HL-60/S4 (cell line): ENCODE results near the gene PARVG.

Source experiments
- in situ Hi-C: fragments of 300-500 bp; cut with MboI; formaldehyde crosslinking; loops from 2 replicates; pipeline ENCODE4 v1.14.3; 2022; ENCODE audit warnings: low sequenced_read_pairs

Gene PARVG

DNA sequence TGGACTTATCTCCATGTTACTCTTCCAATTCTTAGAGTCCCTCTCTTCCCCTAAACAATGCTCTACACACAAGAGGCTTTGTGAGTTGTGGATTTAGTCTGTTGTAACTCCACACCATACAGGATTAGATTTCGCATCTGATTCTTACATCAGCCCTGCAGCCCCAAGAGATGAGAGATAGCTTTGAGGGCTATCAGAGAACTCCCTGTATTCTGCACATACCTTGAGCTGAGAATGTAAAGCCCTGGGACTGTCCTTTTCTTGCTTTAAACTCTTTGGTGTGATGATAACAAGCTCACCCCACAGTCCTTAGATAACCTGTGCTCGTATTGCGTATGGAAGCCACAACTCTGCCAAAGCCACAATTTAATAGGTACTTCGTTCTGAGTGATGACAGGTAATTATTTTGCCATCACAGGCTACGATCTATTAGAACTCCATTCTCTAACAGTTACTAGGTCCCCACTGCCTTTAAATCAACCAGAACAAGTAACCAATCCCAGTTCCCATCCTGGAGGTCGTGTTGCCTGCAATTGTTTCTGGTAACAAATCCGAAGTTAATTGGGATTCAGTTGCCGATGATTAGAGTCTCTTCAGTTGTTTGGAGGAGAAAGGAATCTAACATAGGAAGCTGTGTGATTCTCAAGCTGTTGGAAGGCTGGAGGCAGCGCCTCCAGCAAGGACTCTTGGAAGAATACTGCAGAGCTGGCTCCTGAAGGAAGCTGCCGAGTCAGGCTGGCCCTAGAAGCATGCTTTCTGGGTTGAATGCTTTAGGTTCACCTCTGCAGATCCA lies 1.3 kb upstream of the PARVG start:
- in situ Hi-C loops: no loop called here

DNA sequence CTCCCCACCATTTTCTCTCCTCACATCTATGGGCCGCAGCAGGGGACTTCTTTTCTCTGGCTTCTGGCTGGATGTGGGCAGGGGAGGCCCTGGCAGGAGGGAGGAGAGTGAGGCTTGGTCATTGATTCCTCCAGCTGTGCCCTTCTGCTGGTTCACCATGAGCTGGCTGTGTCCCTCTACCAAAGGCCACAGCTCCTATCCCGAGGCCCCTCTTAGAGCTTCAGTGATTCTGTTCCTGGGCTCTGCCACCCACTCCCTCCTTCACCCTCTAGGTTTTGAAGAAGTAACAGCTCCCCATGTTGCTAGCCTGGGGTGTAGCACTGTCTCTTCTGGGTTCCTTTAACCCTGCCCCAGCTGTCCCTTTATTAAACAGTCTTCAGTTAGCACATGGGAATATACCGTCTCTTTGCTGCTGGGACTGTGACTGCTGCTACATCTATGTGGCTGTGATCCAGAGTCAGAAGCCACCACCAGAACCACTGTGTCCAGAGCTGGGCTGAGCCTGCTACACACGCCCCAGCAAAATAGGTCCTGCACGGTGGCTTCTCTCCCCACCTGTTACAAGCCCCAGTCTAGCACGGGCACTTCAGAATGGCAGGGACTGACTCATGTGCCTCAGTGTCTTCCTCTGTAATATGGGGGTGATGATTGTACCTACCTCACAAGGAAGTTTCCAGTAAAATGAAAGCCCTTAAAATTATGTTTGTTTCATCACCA lies 578 bp upstream of the PARVG start:
- in situ Hi-C loops: no loop called here

DNA sequence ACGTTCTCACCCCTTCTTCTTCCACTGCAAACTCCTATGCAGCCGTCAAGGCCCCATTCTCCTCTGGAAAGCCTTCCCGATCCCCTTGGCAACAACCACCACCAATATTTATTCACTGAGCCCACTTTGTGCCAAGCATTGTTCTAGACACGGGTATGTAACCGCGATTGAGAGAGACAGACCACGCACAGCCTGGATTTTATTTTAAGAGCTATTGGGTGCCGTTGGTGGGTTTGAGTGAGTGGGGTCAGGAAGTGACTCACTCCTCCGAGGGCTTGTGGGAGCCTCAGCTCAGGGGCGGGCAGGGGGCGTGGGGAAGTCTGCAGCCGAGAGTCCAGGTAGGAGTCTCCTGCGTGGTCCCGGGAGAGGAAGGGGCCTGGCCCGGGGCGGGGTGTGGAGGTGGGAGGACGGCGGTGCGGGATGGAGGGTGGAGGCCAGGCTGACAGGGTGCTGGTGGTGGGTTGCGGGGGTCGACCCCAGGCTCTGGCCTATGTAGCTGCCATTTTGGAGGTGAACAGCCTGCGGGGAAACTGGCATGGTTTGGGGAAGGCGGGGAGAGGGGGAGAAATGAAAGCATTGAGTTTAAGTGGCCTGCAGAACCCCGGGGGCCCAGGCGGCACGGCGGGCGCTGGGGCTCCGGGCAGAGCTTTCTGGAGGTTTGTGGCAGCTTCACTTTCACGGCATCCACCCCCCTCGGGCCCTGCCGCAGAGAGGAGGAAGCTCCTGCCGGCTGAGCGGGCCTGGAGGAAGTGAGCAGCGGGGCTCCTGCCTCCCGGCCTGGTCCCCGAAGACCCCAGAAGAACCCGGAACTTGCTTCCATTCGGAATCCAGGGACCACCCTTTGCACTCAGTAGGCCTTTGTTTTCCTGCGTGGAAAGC lies 547 bp downstream of the PARVG start:
- in situ Hi-C loops: no loop called here

DNA sequence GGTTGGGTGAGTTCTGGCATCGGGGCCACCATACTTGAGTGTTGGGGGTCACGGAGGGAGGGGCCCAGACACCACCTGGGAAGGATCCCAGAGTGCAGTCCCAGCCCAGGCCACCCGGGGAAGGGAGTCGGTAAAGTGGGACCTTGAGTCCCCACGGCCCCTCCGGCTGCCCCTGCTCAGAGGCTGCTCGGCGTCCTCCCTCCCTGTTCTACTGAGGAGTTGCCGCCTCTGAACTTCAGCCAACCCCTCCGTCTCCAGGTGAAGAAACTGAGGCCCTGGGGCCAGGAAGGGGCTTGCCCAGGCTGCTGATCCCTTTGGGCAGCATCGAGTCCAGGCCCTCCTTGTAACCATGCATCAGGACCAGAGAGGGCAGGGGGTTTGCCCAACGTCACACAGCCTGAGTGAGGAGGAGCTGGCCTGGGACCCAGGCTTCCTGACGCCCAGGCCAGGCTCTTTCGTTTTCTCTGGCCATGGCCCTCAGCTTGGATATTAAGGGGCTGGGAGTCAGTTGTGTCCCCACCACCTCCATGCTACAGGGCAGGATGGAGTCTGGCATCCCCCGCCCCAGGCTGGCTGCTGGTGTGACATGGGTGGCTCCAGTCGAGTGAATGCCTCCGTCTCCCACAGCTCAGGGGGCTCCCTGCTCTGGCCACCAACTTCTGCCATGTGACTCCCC lies 1.3 kb downstream of the PARVG start:
- in situ Hi-C loops: no loop called here

DNA sequence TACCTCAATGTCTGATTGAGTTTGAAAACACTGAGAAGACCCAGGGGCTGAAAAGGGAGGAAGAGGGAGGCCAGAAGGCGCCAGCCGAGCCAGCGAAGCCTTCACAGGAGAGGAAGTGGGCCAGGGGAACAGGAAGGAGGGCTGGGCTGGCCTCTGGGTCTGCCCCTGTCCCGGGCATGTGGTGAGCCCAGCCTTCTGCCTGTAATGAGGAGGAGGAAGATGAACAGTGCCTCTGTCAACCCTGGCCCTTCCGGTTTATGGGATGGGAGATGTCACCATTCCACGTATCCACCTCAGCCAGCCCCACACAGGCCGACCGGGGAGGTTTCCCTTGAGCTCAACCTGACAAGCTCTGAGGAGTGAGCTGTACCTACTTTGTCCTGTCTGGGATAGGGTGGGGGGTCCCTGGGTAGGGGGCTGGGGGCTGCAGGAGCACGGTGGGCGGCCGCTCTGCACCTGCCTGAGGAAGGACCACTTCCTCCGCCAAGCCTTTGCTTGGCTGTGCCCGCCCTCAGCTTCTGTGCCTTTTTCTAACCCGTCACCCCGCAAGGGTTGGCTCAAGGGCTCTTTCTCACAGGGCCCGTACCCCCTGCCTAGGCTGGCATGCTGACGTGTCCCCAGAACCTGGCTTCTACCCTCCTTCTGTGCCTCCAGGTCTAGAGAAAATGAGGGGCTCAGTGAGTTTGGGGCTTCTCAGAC lies 2.0 kb downstream of the PARVG start:
- in situ Hi-C loops: no loop called here

DNA sequence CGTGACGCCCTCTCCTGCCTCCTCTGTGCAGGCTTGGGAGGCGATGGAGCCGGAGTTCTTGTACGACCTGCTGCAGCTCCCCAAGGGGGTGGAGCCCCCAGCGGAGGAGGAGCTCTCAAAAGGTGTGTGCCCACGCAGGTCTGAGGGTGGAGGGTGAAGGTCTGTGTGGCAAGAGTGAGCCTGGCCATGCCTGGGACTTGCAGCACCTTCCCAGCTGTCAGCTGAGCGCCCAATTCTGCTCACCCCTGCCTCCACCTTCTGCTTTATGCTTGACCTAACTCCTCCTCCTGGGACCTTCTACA lies 2.5 kb downstream of the PARVG start:
- in situ Hi-C loops: no loop called here

DNA sequence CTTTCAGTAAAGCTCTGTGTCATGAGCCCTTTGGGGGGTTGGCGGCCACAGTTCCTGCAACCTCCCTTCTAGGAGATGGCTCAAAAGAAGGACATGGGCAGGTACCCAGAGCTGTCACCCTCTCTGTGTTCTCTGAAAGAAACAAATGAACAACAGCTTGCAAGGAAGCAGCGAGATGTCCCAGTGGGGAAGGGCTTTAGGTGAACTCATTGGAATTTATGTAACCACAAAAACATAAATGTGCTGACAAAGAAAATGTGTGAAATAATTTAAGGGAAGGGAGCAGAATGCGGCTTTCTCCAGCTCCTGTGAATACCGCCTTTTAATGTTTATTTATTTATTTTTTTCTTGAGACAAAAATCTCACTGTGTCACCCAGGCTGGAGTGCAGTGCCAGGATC lies 3.3 kb downstream of the PARVG start:
- in situ Hi-C loops: no loop called here

DNA sequence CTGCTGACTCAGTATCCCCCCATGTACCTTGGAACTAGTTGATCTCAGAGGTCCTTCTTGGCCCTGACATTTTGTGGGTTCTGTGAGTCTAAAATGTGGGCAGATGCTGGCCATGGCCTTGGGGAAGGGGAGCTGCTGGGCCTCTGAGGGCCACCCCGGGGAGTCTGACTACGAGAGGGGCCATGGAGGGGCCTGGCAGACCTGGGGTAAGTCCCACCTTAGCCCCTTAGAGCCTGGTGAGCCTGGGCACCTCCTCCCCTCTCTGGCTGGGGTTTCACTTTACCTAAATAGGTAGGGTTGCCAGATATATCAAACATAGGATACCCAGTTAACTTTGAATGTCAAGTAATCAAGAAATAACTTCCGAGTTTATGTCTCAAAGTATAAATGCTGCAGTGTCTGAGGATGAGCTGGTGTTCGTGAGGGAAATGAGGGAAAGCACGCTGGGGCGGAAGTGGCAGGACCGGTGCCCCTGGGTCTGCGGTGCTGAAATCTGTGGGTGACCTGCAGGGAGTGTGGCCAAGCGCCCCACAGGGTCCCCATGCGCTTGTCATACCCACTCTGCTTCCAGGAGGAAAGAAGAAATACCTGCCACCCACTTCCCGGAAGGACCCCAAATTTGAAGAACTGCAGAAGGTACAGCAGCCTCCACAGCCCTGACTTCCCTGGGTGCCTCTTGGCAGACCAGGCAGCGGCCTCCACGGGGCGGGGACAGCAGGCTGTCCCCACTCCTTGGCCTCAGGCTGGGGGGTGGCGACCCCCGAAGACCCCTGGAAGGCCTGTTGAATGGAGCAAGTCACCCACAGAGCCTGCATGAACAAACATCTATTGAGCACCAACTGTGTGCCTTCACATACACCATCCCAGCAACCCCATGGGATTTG lies 4.8 kb downstream of the PARVG start:
- in situ Hi-C loops: no loop called here

DNA sequence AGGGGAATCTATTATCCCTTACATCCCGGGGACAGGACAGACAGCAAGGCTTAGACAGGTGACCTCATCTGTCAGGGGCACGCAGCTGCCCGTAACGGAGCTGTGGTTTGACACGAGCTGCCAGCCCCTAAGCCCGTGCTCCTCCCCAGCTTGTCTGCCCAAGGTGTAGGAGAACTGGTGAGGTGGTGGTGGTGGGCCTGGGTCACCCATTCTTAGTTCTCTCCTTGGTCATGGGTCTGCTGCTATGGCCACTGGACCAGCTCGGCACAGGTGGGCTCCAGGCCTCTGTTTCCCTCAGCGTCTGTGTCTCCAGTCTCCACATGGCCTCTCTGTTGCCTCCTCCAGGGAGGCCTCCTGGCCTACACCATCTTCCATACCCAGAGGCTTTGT lies 5.4 kb downstream of the PARVG start:
- in situ Hi-C loops: no loop called here

DNA sequence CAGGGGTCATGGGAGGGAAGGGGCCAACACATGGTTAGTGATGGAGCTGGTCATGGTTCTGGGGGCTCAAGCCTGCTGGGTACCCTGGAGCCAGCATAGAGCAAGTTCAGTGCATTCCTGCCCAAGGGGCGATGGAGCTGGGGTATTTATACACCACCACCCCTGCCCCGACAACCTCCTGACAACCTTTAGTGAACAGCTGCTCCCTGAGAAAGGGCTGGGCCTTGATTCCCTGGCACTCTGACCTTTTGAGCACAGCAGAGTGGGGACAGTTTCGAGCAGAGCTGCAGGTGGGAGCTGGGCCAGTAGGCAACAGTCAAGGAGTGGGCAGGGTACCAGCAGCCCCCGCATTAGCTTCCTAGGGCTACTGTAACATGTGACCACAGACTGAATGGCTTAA lies 6.0 kb downstream of the PARVG start:
- in situ Hi-C loops: no loop called here

DNA sequence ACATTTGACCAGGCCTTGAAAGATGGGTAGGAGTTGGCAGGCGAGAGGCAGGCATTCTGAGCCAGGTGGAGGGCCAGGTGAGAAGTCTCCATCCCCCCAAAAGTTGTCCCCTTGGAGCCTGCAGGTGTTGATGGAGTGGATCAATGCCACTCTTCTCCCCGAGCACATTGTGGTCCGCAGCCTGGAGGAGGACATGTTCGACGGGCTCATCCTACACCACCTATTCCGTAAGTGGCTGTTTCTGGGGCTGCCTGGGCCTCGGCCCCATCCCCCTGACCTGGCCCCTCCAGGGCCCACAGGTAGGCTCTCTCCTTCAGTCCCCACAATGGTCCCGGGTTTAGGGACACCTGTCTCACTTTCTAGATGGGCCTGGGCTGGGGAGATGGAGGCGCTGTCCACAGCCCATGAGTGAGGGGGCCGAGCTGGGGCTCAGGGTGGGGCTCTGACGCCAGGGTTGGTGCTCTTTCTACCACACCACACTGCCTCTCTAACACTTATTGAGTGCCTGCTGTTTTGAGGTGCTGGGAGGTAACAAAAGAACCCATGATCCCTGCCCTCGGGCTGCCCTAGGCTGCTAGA lies 7.0 kb downstream of the PARVG start:
- in situ Hi-C loops: no loop called here

DNA sequence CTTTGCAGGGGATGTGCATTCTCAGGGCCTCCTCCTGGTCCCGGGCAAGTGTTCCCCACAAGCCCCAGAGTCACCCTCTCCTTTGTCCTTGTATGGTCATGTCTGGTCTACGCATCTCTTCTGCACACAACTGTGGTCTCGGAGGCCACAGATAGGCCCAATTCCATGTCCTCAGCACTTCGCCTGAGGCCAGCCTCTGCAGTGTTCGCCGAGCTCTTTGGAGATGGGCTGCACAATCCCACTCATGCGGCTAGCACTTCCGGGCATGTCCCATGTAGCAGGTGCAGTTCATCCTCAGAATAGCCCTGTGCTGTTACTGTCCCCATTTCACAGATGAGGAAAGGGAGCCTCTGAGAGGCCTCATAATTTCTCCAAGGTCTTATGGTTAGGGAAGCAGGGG lies 7.6 kb downstream of the PARVG start:
- in situ Hi-C loops: no loop called here

DNA sequence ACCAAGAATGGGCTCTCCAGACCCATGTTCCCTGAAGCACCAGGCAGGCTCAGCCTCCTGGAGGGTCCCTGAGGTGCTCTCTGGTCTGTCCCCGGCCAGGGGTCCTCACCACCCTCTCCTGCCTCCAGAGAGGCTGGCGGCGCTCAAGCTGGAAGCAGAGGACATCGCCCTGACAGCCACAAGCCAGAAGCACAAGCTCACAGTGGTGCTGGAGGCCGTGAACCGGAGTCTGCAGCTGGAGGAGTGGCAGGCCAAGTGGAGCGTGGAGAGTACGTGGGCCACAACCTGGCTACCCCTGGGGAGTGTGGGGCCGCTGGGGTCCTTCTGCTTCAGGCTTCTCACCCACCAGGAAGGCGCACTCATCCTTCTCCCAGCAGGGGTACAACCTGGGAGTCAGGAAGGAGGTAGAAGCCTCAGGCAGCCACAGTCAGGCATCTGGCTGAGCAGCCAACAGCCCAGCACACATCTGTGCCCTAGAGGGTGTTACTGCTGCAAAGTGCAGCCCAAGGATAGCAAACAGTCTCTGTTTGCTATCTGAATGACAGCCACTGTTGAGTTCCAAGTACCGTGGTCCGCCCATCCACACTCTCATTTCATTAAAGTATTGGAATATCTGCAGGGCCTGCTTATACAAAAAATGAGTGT lies 8.4 kb downstream of the PARVG start:
- in situ Hi-C loops: no loop called here

DNA sequence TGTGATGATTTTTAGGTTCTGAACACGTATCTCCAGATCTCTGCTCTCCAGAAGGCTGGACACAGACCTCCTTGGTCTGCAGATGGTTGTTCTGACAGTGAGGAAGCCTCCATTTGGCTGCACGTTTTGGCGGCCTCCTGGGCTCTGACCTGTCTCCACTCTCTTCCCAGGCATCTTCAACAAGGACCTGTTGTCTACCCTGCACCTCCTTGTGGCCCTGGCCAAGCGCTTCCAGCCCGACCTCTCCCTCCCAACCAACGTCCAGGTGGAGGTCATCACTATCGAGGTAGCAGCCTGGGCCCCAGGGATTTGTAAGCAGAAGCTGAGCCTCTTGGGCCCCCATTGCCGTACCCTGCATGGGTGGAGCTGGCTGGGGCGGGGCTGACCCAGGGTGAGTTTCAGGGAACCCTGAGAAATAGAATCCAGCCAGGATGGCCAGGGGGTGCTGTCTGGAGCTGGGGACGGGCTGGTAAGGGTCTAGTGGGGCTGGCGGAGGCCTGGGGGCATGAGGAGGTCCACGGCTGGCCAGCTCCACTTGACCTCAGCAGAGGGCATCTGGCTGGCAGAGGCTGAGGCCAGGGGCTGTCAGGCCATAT lies 9.8 kb downstream of the PARVG start:
- in situ Hi-C loops: no loop called here

DNA sequence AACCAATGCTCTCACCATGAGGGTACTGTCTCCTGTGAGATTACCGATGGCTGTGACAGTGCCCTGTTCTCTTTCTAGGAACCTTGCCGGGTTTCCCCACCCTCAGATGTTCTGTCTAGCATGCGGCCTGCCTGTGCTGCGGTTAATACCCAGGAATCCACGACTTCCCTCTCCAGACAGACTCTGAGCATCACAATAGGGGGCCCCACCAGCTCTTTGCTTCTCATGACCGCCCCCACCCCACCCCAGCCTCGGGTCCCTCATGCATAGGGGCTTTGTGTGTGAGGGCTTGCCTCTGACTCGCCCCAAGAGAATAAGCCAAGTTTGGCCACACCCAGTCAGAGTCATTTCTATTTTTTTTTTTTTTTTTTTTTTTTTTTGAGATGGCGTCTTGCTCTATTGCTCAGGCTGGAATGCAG lies 10.3 kb downstream of the PARVG start:
- in situ Hi-C loops: no loop called here

DNA sequence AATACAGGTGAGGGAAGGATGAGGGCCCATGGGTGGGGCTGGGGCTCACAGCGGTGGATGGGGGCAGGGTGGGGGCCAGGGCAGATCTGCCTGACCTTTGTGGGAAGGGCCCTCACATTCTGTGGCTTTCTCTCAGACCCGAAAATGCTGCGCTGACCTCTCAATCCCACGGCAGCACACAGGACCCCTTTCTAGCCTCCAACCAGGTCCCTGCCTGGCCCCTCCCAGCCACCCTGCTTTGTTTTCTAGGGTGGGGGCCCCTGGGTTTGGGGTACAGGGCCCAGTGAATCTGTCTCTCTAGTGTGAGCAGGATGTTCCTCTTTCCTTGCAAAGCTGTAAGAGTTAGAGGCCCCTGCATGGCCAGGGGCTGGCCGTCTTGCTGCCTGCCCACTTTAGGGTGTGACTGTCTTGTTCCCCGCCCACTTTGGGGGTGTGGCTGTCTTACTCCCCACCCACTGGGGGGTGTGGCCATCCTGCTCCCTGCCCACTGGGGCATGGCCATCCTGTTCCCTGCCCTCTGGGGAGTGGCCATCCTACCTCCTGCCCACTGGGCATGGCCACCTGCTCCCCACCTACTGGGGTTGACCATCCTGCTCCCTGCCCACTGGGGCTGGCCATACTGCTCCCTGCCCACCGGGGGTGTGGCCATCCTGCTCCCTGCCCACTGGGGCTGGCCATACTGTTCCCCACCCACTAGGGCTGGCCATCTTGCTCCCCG lies 11.5 kb downstream of the PARVG start:
- in situ Hi-C loops: no loop called here

DNA sequence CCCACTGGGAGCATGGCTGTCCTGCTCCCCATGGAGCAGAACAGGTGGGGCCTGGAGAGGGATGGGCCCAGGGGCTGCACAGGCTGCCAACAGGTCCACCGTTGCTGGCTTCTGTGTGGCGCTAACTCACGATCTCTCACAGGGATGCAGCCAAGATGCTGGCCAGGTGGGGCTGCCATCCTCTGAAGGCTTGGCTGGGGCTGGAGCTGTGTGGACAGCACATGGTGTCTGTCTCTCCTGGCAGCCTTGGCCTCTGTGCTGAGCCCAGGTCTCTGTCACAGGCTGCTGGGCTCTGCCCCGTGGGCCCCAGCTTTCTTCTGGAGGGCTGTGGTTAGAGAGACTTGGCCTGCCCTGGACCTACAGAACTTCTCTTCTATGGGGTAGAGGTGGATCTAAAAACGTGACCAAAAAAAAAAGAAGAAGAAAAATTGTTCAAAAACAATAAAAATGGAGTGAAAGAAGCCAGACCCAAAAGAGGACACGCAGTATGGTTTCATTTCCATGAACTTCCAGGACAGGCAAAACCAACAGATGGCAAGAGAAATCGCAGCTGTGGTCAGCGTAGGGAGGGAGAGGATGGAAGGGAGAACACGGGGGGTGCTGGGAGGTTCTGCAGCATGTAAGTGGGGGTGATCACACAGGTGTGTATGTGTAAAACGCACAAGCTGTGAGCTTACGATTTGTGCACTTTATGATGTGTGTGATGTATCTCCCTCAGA lies 12.2 kb downstream of the PARVG start:
- in situ Hi-C loops: no loop called here
